PC-9 (cell line): ENCODE data around the gene SH3PXD2A.

ENCODE experiments used
- EZH2 ChIP-seq: fragments of 200-600 bp; sonication (generic); IDR thresholded peaks from 2 replicates; pipeline ENCODE4 v1.8.0; 2017; ENCODE audit warnings: antibody characterized with exemption, low read depth
- TF ChIP-seq, protein P1 (sequence below): fragments of 200-600 bp; sonication (generic); conservative IDR thresholded peaks from 2 replicates; pipeline ENCODE4 v1.6.1; 2017; ENCODE audit warnings: mixed run types, antibody characterized with exemption, mild to moderate bottlenecking, moderate library complexity

DNA sequence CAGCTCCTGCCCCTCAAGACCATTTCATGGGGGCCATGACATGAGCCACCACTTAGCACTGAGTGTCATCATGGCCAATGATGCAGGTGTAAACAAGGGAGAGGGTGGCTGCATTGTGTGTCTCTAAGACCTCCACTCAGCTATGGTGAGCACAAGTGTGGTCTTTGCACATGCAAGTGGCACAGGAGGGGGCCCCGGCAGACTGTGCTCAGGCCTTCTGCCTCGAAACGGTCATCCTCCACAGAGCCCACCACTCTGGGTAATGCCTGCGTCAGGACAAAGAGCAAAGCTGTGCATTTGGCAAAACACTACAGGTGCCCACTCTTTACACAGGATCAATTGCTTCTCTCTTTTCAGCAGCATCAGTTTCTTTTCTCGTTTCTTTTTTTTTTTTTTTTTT, 125.5 kb downstream of the SH3PXD2A start:
- TF ChIP-seq, protein P1, sequence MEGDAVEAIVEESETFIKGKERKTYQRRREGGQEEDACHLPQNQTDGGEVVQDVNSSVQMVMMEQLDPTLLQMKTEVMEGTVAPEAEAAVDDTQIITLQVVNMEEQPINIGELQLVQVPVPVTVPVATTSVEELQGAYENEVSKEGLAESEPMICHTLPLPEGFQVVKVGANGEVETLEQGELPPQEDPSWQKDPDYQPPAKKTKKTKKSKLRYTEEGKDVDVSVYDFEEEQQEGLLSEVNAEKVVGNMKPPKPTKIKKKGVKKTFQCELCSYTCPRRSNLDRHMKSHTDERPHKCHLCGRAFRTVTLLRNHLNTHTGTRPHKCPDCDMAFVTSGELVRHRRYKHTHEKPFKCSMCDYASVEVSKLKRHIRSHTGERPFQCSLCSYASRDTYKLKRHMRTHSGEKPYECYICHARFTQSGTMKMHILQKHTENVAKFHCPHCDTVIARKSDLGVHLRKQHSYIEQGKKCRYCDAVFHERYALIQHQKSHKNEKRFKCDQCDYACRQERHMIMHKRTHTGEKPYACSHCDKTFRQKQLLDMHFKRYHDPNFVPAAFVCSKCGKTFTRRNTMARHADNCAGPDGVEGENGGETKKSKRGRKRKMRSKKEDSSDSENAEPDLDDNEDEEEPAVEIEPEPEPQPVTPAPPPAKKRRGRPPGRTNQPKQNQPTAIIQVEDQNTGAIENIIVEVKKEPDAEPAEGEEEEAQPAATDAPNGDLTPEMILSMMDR = no peak
- TF ChIP-seq EZH2 = no peak
